GM12801 (cell line): Measurements from ENCODE around the gene FFAR4.

Source experiments
- TF ChIP-seq, protein P1 (sequence below): IDR thresholded peaks from one replicate; pipeline ENCODE4 v1.5.1; 2011; ENCODE audit warnings: control low read depth; ENCODE audit not compliant: insufficient read length; ENCODE audit errors: extremely low read depth

The FFAR4 gene

DNA sequence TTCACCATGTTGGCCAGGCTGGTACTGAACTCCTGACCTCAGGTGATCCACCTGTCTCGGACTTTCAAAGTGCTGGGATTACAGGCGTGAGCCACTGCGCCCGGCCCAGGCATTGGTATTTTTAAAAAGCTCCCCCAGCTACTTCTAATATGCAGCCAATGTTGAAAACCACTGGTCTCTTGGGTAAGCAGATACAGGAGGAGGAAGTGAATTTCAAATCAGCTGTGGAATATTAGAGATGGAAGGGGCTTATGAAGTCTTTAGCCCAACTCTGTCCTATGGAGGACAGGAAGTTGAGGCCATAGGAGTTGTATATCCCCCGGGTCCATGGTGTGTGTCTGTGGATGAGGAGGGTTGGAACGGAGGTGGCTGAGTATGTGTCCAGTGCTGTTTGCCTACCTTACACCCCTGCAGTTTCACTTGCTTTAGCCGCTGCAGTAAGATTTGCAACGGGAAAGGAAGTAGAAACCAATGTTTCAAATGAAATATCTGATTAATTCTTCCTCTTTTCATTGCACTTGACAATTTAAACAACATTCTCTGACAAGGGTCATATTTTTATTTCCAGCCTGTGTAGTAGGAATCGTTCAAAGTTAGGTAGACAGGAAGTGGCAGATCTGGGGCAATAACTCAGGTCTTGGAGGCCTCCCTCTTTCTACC, 49.2 kb downstream of the FFAR4 start:
- TF ChIP-seq, protein P1, sequence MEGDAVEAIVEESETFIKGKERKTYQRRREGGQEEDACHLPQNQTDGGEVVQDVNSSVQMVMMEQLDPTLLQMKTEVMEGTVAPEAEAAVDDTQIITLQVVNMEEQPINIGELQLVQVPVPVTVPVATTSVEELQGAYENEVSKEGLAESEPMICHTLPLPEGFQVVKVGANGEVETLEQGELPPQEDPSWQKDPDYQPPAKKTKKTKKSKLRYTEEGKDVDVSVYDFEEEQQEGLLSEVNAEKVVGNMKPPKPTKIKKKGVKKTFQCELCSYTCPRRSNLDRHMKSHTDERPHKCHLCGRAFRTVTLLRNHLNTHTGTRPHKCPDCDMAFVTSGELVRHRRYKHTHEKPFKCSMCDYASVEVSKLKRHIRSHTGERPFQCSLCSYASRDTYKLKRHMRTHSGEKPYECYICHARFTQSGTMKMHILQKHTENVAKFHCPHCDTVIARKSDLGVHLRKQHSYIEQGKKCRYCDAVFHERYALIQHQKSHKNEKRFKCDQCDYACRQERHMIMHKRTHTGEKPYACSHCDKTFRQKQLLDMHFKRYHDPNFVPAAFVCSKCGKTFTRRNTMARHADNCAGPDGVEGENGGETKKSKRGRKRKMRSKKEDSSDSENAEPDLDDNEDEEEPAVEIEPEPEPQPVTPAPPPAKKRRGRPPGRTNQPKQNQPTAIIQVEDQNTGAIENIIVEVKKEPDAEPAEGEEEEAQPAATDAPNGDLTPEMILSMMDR = no peak

- TF ChIP-seq, protein P1 = no peak
Observed at GRCh38 chr10:93620925-93621324, 54.5 kb downstream of the FFAR4 start.

DNA sequence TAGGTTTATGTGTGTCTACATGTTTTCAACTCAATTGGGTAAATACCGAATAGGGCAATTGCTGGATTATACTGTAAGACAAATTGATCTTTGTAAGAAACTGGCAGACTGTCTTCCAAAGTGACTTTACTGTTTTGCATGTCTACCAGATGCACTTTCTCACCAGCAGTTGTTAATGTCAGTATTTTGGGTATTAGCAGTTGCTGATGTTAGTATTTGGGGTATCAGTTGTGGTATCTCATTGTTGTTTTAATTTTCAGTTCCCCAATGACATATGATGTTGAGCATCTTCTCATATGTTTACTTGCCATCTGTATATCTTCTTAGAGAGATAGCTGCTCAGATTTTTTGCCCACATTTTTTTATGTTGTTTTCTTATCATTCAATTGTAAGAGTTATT, 56.5 kb downstream of the FFAR4 start:
- TF ChIP-seq, protein P1 = no peak

DNA sequence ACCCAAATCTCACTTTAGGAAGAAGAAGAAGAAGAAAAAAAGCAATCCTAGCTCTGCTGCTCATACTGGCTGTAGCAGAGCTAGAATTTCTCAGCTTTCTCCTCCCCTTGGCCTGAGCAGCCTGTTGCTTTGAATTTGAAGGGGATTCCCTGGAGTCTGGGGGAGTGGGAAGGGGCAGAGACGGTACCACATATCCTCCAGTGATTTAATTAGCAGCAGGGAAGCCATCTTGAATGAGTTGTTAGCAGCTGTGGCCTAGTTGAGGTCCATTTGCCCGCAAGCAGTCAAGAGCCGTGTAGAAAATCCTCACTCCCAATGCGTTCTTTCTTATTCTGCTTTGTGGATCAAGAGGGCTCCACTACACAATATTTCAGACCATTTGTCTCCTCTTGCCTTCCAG, 62.4 kb downstream of the FFAR4 start:
- TF ChIP-seq, protein P1 = no peak

DNA sequence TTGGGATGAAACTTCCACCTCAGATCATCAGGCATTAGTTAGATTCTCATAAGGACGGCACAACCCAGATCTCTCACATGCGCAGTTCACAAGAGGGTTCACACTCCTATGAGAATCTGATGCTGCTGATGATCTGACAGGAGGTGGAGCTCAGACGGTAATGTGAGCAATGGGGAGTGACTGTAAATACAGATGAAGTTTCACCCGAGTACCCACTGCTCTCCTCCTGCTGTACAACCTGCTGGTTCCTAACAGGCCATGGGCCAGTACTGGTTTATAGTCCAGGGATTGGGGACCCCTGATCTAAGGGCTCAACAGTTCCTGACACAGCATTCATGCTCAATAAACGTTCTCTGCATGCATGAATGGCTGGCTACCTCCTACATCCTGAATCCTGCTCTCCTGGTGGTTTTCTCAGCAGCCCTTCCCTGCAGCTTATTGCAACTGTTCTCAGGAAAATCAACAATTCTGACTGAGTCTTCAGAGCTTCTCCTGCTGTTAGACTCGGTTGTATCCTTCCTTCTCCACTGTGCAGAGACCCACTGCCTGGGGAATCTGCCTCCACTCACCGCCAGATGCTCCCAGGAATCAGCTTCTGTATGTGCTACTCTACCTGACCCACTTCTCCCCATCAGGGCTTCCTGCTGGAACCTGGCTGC, 63.3 kb downstream of the FFAR4 start:
- TF ChIP-seq, protein P1 = no peak

DNA sequence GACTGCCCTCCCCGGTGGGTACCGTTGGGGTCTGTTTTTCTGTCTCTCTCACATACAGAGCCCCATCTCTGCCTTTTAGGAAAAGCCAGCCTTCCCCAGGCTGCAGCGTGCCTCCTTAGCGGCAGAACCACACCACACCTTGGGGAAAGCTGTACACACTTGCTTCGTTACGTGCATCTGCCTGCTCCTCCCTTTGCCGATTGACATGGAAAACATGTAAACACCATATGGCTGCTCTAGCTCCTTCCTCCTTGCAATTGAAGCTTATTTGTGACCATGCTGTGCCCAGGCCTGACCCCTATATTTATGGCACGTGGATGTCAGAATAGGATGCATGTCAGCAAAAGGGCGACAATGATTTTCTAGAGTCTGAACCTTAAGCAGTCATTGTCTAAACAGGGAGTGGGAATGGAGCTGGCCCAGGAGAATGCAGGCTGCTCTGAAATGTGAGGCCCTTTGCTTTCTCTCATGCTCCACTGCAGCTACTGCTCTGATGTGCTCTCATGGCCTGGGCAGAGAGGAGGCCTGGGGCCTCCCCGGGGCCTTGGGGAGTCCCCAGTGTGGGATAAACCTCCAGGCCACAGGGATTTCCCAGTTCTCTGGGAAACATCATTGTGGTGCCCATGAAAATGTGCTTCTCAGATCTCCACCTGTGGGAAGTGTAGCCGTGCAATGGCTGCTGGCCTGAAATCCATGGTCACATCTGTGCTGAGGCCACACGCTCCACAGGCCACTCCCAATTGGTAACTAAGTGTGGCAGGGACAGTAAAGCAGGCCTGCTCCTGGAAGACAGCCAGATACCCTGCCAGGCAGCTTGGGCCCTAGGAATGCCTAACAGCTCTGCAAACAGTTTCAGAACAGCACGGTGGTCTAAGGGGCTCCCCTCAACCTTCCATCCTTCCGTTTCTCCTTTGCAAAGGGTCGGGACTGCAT, 64.4 kb downstream of the FFAR4 start:
- TF ChIP-seq, protein P1 = no peak
